GM19099 (cell line): ENCODE data around the gene RGS11.

Source experiments
- POLR2A ChIP-seq: IDR thresholded peaks from 3 replicates; pipeline ENCODE4 v1.6.1; 2011; ENCODE audit warnings: low read depth; ENCODE audit not compliant: insufficient read length; ENCODE audit errors: extremely low read depth

RGS11 gene

DNA sequence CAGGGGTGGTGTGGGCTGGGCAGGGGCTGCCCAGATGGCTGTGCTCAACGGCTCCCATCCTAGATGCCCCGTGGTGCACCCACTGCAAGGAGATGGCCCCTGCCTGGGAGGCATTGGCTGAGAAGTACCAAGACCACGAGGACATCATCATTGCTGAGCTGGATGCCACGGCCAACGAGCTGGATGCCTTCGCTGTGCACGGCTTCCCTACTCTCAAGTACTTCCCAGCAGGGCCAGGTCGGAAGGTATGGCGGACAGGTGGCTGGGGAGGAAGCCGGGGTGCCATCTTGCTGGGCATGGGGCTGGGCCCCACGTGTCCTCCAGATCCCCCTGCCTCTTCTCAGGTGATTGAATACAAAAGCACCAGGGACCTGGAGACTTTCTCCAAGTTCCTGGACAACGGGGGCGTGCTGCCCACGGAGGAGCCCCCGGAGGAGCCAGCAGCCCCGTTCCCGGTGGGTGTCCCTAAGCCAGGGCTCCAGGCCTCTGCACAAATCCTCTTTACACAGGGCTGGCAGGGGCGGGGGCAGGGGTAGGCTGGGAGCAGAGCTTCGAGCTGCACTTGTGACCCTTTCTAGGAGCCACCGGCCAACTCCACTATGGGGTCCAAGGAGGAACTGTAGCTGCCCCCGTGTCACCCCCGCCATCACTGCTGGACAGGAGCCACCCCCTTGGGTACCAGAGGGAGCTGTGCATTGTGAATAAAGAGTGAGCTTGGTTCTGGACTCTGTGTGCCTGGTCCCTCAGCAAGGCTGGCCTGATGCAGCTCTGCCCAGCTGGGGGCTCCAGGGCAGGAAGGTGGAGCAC, 10.9 kb upstream of the RGS11 start:
- no peak for TF ChIP-seq POLR2A

DNA sequence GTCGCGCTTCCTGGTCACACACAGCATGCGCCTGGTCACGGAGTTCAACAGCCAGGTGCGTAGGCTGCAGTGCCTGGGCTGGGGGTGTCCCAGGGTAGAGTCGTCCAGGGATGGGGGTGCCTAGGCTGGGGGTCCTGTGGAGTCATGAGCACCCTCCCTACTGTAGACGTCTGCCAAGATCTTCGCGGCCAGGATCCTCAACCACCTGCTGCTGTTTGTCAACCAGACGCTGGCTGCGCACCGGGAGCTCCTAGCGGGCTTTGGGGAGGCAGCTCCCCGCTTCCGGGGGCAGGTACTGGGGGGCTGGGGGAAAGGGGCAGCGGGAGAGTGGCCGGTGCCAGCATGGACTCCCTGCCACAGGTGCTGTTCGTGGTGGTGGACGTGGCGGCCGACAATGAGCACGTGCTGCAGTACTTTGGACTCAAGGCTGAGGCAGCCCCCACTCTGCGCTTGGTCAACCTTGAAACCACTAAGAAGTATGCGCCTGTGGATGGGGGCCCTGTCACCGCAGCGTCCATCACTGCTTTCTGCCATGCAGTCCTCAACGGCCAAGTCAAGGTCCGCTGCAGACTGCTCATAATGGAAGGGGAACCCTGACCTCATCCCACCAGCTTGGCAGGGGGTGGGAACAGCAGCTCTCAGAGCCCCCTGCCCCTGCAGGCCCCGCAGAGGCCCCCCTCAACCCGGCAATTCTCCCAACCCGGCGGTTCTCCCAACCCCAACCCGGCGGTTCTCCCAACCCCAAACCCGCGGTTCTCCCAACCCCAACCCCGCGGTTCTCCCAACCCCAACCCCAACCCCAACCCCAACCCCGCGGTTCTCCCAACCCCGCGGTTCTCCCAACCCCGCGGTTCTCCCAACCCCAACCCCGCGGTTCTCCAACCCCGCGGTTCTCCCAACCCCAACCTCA, 9.7 kb upstream of the RGS11 start:
- no peak for TF ChIP-seq POLR2A

DNA sequence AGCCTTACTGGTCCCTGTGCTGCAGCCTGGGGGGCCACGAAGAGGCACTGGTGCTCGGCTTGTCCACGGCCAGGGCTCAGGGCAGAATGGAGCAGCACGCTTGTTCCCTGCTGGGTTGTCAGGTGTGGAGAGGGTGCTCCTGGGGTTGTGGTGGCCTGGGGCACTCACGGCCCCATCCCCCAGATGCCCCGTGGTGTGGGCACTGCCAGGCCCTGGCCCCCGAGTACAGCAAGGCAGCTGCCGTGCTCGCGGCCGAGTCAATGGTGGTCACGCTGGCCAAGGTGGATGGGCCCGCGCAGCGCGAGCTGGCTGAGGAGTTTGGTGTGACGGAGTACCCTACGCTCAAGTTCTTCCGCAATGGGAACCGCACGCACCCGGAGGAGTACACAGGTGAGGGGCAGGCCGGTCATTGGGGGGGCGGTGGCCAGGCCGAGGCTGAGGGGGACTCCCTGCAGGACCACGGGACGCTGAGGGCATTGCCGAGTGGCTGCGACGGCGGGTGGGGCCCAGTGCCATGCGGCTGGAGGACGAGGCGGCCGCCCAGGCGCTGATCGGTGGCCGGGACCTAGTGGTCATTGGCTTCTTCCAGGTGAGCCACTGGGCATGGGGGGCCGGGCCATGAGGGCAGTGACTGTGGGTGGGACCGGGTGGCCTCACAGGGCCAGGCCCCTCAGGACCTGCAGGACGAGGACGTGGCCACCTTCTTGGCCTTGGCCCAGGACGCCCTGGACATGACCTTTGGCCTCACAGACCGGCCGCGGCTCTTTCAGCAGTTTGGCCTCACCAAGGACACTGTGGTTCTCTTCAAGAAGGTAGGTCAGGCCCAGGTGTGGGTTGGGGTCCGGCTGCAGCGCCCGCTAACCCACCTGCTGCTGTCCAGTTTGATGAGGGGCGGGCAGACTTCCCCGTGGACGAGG, 8.7 kb upstream of the RGS11 start:
- TF ChIP-seq POLR2A: no peak

DNA sequence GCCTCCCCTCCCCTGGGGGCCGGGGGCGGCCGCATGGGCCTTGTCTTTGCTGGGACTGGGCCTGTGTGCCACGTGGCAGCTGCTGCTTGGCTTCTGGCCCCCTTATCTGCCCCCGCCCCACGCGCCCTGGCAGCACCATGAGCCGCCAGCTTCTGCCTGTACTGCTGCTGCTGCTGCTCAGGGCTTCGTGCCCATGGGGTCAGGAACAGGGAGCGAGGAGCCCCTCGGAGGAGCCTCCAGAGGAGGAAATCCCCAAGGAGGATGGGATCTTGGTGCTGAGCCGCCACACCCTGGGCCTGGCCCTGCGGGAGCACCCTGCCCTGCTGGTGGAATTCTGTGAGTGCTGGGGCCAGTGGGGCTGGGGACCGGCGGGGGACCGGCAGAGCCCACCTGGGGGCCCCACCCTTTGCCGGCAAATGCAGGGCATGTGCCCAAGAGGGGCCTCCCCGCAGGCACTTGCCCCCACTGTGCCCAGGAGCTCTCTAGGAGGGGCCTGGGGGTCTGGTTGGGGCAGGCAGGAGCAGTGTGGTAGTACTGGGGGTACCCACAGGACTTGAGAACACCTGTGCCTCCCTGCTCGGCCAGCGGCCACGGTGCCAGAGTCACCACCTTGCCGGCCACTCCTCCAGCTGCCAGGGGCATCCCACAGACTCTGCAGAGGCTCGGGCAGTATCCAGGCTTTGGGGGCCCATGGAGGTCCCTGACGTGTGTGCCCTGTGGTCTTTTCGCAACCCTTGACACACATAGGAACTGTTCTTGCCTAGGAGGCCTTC, 7.5 kb upstream of the RGS11 start, which contains the start of gene PDIA2:
PDIA2 (plus strand) TSS at position 132 of the 773 bp plus-strand sequence; CDS start at position 138, 6 bp downstream.
- TF ChIP-seq POLR2A: no peak

- no peak for TF ChIP-seq POLR2A
Measured at GRCh38 chr16:282491-282890, 6.7 kb upstream of the RGS11 start.

GRCh38 chr16:281660-282255, 6.0 kb upstream of the RGS11 start:
- TF ChIP-seq POLR2A: no peak

DNA sequence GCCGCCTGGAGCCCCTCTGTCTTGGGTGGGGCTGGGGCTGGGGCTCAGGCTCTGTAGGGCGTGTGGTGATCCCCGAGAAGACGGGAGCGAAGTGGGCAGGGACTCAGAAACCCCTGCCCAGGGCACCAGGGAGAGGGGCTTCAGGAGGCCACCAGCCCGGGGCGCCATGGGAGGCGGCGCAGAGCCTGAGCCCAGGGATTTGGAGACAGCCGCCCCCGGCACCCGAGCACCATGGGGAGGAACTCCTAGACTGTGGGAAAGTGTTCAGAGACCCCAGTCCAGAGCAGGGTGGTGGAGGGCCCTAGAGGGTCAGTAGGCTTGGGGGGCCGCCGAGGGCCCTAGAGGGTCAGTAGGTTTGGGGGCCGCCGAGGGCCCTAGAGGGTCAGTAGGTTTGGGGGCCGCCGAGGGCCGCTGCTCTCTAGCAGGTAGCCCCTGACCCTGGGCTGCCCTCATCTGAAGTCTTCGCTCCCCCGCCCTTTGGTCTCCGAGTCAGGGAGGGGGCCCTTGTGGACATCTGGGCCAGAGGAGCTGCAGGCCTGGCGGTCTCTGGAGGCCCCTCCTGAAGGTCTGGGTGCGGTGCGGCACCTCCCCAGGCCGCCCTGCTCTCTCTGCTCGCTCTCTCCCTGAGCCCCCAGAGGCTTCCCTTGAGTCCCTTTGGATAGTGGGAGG, 5.4 kb upstream of the RGS11 start:
- no peak for TF ChIP-seq POLR2A

GRCh38 chr16:280552-280951, 4.8 kb upstream of the RGS11 start, which contains the start of gene ARHGDIG:
Gene ARHGDIG (plus strand): TSS chr16:280591. CDS start chr16:280681, 90 bp downstream.
- no peak for TF ChIP-seq POLR2A

GRCh38 chr16:280005-280460, 4.3 kb upstream of the RGS11 start:
- no peak for TF ChIP-seq POLR2A

- TF ChIP-seq POLR2A: no peak
Measured at GRCh38 chr16:279531-279930, 3.8 kb upstream of the RGS11 start.

- TF ChIP-seq POLR2A: no peak
Measured at GRCh38 chr16:278863-279366, 3.2 kb upstream of the RGS11 start.

- no peak for TF ChIP-seq POLR2A
Measured at GRCh38 chr16:276426-277077, 808 bp upstream of the RGS11 start.
